GM12892 (cell line): ENCODE results near the gene KIAA1217.

Experiments used
- DNase-seq: peaks from one replicate; pipeline ENCODE4 v3.0.0; 2011; ENCODE audit not compliant: insufficient read length
- FAIRE-seq: peaks from 2 replicates; lab custom pipeline; 2011; peaks lifted over from hg19 to GRCh38; lab: Jason Lieb, UNC
- POLR2A ChIP-seq: IDR thresholded peaks from 2 replicates; pipeline ENCODE4 v1.6.1; 2011; ENCODE audit warnings: low read depth, low read length, control low read depth
- POLR2AphosphoS5 ChIP-seq: IDR thresholded peaks from 2 replicates; pipeline ENCODE4 v1.6.1; 2011; ENCODE audit warnings: low read depth, low read length, control low read depth
- TAF1 ChIP-seq: IDR thresholded peaks from 2 replicates; pipeline ENCODE4 v1.6.1; 2011; ENCODE audit warnings: low read depth, mild to moderate bottlenecking, control low read depth, low read length, borderline replicate concordance

Gene KIAA1217

DNA sequence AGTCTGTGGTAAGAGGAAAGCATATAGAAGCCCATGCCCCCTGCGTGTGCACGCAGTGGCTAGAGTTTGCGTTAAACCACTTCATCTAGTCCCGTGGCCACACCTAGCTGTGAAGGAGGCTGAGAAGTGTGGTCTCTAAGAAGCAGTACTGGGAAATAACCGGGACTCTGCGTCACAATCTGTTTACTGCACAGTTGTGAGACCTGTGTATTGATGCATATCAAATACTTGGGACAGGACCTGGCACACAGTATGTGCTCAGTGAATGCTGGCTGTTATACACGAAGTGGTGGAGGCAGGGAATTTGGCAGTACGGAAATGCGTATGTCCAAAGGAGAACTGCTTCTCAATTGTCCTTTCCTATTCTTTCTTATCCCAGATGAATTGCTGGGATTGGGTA lies 365.2 kb downstream of the KIAA1217 start:
- FAIRE-seq (no peak), DNase-seq (no peak)
- TF ChIP-seq POLR2A (no peak), TAF1 (no peak), POLR2AphosphoS5 (no peak)

- FAIRE-seq (no peak), DNase-seq (no peak)
- TF ChIP-seq TAF1 (no peak), POLR2AphosphoS5 (no peak), POLR2A (no peak)
Measured at GRCh38 chr10:24574578-24575155, 365.7 kb downstream of the KIAA1217 start.

- no peak for FAIRE-seq
- TF ChIP-seq POLR2A (no peak), TAF1 (no peak), POLR2AphosphoS5 (no peak)
- DNase-seq = no peak
Measured at GRCh38 chr10:24575481-24576002, 366.6 kb downstream of the KIAA1217 start.

DNA sequence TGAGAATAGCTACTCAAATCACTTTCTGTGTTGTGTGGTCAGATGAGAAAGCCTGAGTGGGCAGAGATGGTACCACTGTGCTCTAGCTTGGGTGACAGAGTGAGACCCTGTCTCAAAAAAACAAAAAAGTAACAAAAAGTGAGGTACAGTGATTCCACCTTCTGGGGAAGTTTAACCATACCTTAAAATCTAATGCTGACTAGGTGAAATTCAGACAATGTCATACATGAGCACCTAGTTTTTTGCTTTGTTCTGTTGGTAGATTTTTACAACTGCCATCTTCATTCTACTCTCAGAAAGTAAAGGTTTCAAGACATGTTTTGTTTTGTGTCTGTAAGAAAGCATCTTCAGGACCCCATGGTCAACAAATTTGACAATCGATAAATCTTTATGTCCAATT lies 370.5 kb downstream of the KIAA1217 start:
- no peak for DNase-seq
- no peak for FAIRE-seq
- TF ChIP-seq POLR2AphosphoS5 = no peak
- TF ChIP-seq TAF1 = no peak
- no peak for TF ChIP-seq POLR2A

GRCh38 chr10:24579906-24580305 lies 371.0 kb downstream of the KIAA1217 start:
- DNase-seq (no peak), FAIRE-seq (no peak)
- TF ChIP-seq TAF1 (no peak), POLR2A (no peak), POLR2AphosphoS5 (no peak)

DNA sequence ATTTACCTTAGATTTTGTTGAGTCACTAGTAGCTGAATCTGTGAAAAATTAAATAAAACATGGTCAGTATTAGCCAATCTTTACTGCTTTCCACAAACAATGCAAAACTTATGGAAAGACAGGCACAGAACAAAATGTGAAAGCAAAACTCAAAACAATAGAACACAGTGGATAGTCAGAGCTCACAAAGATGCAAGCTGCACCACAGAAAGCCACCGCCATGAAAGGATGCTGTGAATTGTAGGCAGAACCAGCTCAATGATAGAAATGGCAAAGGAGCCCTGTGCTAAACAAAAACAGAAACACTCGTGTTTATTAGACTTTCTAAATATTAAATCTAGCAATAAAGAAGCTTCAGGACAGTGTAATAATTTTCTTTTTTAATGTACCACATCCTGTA lies 380.3 kb downstream of the KIAA1217 start:
- TF ChIP-seq POLR2AphosphoS5 (no peak), POLR2A (no peak), TAF1 (no peak)
- FAIRE-seq (no peak), DNase-seq (no peak)

- no peak for FAIRE-seq
- no peak for TF ChIP-seq TAF1
- TF ChIP-seq POLR2A = no peak
- no peak for DNase-seq
Measured at GRCh38 chr10:24590697-24591457, 381.9 kb downstream of the KIAA1217 start.

DNA sequence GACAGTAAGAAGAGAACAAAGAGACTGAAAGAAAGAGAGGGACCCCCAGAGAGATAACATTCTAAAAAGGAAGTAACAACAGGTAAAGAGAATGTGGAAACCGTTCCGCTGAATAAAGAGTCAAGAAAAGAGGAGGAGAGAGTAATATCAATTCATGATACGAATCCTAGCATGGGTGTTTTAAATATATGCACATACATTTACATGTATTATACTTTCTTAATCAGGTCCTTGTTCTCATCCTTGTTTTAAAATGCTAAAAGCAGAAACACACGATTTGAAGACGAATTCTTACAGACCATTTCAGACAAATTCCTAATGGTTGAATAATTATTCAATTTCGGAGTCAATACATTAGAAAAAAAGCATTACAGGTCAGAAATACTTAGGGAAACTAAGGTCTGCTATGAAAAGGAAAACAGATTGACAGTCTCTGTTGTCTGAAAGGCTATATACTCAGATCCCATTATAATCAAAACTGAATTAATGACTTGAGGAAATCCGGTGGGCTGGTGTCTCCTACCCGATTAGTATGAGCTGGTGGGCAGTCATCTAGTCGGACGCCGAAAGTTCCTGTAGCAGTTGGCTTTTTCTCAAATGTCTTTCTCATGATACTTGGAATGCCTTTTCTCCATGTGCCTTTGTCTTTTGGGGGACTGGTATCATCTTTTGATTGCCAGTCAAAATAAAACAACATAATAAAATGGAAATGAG lies 387.4 kb downstream of the KIAA1217 start:
- FAIRE-seq (no peak), DNase-seq (no peak)
- TF ChIP-seq POLR2AphosphoS5 (no peak), TAF1 (no peak), POLR2A (no peak)

DNA sequence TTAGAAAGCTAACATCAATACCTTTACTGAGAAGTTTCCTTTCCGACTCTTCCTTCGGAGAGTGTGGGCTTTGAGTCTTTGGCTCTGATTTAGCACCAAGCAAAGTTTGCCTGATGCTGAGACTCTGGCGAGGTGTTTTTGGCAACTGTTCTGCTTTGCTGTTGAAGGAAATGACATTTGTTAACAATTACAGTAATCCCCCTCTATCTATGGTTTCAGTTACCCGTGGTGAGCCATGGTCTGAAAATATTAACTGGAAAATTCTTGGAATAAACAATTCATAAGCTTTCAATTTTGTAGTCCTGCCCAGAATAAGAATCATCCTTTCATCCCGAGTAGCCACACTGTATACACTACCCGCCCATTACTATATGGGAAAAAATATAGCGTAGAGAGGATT lies 388.5 kb downstream of the KIAA1217 start:
- TF ChIP-seq TAF1 = no peak
- no peak for TF ChIP-seq POLR2AphosphoS5
- no peak for TF ChIP-seq POLR2A
- FAIRE-seq (no peak), DNase-seq (no peak)
